Stimulated activated CD4-positive, alpha-beta T cell treated with anti-CD3 and anti-CD28 coated beads, Interleukin-2, amount 100 ng/mL, for 48 hours (primary cell): Measurements from ENCODE around the gene DAGLB.
A peak's percentile ranks its signal among the peaks of the same experiment; 100 is the strongest.
"Not testable (repeated sequence)": the region's sequence is repeated elsewhere in the genome, so short reads cannot be mapped to it uniquely, and the experiment has no call there.

ENCODE experiments used
- DNase-seq, 2 donors: peaks; one replicate each; pipeline ENCODE4 v3.0.0-alpha.2; 2020

DAGLB gene

DNA sequence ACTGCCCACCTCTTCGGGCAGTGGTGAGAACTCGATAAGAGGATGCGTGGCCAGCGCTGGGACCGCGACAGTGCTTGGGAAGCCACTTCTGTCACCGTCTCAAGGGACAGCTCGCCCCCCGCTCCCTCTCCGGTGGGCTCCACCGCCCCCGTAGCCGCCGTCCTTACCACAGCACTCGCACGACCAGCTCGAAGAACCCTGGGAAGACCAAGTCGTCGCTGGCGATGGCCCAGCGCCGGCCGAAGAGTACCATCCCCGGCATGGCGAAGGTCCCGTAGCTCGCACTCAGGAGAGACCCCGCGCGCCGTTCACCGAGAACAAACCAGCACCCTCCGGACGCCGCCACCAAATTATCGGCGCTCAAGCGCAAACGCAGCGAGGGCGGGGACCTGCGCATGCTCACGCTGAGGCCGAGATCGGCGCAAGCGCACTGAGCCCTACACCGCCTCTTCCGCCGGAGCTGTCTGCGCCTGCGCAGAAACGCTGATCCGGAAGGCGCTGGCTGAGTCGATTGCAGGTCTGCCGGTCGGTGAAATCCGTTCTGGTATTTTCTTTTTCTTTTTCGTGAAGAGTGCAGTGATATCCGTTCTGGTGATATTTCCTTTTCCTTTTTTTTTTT, at the start of gene DAGLB:
DAGLB (minus strand) TSS at position 374 of the 619 bp plus-strand sequence; CDS start at position 262, 112 bp downstream.
- DNase-seq: peak; percentile 95 to 98

DNA sequence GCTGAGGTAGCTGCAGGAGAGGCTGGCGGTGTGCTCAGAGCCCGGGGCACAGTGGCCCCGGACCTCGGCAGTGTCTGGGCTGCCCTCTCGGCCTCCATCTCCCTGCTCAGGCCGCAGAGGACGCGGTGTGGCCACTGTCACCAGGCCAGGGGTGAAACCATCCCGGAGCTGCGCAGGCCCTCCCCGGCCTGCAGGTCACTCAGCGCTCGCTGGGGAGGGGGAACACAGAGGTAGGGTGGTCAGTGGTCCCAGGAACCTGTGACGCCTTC, 49.8 kb upstream of the DAGLB start:
- no peak for DNase-seq

DNA sequence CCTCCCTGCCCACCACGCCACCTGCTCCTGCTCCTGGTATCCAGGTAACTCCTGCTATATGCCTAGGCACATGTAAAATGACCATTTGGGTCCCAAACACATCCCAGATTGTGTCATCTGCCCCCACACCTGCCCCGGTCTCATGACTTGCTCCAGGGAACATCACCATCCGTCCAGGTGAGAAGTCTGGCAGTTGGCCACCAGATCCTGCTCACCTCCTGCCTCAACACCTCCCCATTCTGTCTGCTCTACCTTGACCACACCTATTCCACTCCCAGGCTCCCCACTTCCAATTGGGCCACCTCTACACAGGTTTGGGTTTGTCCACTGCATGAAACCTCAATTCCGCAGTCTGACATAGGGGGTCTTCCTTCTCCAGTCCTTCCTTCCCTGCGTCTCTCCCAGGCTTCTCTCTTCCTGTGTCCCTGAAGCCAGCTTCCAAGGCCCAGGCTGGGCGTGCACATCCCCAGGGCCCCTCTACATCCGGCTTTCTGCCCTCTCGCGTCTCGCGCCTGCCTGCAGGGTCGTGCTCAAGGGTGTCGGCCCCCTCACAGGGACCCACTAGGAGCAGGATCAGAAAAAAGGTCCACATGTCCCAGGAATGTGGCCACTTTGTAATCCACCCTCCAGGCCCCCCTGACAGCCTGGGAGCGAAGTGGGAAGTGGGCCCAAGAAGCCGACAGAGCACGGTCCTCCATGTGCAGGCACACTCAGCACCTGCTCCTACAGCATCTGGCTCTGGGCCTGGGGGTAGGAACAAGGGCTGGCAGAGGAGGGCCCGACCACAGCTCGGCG, 49.3 kb upstream of the DAGLB start:
- DNase-seq: no peak

DNA sequence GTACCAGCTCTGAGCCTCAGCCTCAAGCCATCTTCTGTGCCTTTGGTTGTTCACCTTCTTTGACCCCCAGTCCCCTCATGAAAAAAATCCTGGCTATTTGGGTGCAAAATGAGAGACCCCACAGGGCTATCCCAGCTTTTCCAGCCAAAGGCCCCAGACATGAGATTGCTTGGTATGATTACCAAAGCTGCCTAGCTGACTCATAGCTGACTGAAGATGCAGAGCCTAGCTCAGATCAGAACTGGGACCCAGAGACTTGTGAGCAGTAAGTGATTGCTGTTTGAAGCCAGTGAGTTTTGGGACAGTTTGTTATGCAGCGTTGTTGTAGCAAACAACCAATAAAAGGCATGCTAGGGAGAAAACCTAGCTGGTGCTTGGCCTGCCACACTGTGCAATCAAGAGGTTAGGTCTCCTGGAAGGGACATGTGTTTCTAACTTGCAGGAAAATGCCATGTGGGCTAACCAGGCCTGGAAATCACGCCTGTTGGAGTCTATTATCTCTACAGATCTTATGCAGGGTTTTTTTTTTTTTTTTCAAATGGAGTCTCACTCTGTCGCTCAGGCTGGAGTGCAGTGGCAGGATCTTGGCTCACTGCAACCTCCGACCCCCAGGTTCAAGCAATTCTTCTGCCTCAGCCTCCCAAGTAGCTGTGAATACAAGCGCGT, 48.0 kb upstream of the DAGLB start:
- no peak for DNase-seq

- DNase-seq: no peak
These were observed 46.6 kb upstream of the DAGLB start for GRCh38 chr7:6494365-6494764.

- DNase-seq: no peak
These were observed 43.4 kb upstream of the DAGLB start for GRCh38 chr7:6491194-6491593.

DNA sequence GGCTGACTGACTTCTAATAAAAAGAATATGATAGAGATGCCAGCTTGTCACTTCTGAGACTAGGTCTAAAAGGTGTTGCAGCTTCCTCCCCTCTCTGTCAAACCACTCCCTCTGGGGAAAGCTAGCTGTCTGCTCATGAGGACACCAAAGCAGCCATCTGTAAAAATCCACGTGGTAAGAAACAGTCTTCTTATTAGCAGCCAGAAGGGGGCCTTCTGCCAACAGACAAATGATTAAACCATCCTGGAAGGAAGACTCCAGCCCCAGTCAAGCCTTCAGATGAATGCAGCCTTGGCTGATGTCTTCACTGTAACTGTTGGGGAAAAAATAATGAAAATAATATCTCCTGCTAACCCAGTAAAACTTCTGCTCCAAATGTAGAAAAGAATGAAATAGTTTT, 41.9 kb upstream of the DAGLB start:
- DNase-seq: no peak

DNA sequence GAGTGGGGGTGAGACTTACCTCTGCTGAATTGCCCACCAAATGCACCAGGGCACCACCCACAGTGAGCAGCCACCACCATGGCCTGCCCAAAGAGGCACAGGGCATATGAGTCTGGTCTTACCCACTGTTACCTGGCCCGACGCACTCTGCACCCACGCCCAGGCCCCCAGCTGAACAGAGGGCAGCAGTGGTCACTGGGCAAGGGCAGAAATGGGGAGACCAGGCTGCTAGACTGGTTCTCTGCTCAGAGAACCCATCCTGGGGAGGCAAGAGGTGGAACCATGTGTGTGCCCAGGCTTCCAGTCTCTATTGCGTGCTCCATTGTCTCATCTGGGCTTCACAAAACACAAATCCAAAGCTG, 39.4 kb upstream of the DAGLB start:
- no peak for DNase-seq

GRCh38 chr7:6486438-6487183, 38.9 kb upstream of the DAGLB start:
- no peak for DNase-seq

DNA sequence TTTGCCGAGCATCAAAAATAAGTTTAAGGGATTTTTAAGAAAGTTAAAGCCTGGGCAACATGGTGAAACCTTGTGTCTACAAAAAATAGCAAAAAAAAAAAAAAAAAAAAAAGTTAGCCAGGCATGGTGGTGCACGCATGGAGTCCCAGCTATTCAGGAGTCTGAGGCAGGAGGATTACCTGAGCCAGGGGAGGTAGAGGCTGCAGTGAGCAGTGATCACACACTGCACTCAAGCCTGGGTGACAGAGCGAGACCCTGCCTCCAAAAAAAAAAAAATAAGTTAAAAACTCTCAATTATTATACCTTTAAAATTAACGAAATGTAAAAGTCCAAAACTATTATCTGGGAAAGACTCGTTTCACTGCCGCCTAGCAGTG, 35.0 kb upstream of the DAGLB start:
- DNase-seq: no peak

DNA sequence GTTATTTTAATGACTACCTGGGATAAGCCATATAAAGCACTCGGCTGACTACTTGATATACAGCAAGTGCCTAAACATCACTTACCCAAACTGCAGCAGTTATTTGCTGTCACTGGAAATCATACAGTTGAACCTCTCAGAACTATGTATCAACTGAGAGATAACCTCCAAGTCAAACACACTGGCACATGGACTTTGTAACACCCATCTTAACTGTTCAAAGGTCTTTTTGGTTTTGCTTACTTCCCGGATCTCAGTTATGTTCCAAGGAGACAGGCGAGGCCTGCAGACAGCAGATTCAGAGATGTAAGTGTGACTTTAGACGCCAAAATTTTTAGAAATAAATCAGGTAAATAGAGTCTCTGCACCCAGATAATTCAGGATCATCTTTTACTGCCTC, 34.6 kb upstream of the DAGLB start:
- DNase-seq: no peak

DNA sequence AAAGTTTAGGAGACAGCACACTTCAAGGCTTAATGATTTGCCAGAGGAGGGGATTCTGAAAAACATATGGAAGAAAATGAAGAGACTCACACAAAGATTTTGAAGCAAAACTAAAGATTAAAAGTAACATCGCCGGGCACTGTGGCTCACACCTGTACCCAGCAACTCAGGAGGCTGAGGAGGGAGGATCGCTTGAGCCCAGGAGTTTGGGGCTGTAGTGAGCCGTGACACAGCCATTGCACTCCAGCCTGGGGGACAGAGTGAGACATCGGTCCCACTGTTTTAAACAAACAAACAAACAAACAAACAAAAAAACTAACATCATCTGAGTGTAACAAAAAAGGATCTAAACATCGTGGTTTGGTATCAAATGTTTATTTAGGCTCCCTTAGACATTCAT, 33.7 kb upstream of the DAGLB start:
- no peak for DNase-seq

DNA sequence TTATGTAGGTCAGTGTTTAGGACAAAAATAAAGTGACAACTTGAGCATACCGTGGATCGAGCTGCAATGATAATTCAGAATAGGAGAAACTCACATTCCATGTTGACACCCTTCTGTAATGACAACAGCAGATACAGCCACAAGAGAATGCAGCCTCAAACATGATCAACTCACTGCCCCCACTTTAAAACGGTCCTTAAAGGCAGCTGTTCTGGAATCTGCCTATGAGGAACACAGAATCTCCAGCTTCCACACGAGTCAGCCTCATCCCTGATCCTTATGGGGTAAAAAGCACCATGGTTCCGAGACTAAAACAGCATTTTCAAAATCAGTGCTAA, 32.5 kb upstream of the DAGLB start:
- no peak for DNase-seq

GRCh38 chr7:6479067-6479466, 31.3 kb upstream of the DAGLB start:
- DNase-seq: no peak

- DNase-seq: no peak
These were observed 30.4 kb upstream of the DAGLB start for GRCh38 chr7:6478186-6478585.

- no peak for DNase-seq
These were observed 29.5 kb upstream of the DAGLB start for GRCh38 chr7:6477318-6477660.

DNA sequence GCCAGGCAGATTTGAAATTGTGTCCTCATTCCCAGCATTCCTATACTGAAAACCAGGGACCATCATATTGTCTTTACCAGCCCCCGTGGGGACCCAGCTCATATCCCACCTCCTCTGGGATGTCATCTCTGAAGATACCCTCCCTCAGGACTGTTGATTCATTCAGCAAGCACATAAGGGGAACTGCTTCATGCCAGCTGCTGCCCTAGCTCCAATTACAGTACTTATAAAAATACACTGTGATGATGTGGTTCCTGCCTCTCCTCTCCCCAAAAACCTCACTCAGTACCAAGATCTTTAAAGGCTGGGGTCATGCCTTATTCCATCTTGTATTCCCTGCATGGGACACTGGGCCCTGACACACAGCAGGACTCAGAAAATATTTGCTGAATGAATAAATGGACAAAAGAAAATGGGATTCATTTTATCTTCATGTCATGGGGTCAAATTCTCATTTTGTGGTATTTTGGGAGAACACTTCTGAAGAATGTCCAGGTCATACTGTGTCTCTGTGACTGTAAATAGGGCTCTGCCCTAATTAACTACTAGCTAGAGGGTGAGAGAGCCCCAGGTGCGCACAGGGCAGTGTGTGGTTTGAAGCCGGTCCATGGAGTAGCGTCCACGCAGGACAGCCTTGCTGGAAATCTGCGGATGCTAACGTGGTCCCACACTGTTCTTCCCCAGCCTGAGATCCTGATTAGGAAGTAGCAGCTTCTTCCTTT, 29.0 kb upstream of the DAGLB start:
- DNase-seq: no peak

- DNase-seq: no peak
These were observed 27.9 kb upstream of the DAGLB start for GRCh38 chr7:6475433-6476186.

DNA sequence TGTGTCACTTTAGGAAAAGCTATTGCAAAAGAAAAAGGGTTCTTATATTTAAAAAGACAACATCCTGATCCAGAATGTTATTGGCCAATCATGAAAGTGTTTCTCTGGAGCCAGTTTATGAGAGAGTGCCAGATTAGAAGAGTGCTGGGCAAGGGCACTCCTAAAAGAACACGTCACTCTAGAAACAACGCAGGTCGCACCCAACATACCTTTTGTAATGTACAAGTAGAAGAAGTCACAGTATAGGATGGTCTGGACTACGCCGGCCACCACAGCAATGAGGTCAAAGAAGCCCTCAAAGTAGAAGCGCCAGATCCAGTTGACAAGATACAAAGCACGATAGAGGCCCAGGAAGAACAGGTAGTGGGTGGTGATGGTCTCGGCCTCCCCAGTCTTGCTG, 18.1 kb upstream of the DAGLB start:
- DNase-seq: no peak

- not testable (repeated sequence) for DNase-seq
These were observed 15.9 kb upstream of the DAGLB start for GRCh38 chr7:6463609-6464008.

GRCh38 chr7:6461946-6462550, 14.3 kb upstream of the DAGLB start:
- DNase-seq: no peak

DNA sequence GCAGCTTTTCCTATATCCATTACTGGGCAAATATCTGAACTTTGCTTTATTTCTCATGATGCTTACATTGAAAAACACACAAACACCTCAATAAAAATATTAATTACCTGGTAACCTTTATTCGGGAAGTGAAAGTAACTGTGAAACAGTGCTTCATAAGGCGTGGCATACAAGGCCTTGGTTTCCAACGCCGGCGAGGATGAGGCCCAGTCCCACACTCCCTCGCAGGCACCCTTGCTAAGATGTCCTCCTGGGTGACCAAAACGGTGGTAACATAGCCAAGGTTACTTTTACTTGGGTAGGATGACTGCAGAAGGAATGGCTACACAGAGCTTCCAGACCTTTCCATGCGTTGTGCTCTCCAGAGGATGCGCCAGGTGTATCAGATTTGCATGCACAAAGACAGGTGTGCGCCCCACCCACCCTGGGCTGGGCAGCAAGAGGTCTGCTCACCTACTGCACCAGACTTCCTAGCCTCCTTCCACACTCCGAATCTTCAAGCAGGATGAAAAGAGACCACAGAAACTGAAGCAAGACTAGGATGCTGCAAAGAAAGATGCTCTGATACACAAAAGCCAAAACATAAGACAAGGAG, 13.3 kb upstream of the DAGLB start:
- no peak for DNase-seq
